Stimulated activated CD4-positive, alpha-beta T cell treated with anti-CD3 and anti-CD28 coated beads, Interleukin-1b, Interleukin-23, amount 100 ng/mL, for 24 hours (primary cell): ENCODE measurements around the gene CCL25.

Experiments
- DNase-seq, 4 experiments: peaks; one replicate each; pipeline ENCODE4 v3.0.0-alpha.2; 2020; ENCODE audit warnings: low read depth in 4 of 4, low spot score in 1 of 4

CCL25 gene

GRCh38 chr19:8044018-8044417, 8.5 kb upstream of the CCL25 start:
- DNase-seq, result no peak

- DNase-seq, result no peak
These were observed 6.5 kb upstream of the CCL25 start for GRCh38 chr19:8045872-8046568.

GRCh38 chr19:8046569-8047165, 5.9 kb upstream of the CCL25 start:
- no peak for DNase-seq

- DNase-seq, result peak; percentile 75 to 92 (median 88)
These were observed 2.1 kb upstream of the CCL25 start for GRCh38 chr19:8050274-8051096.

GRCh38 chr19:8054169-8054568, 1.6 kb downstream of the CCL25 start:
- no peak for DNase-seq

- DNase-seq, result no peak
These were observed 4.0 kb downstream of the CCL25 start for GRCh38 chr19:8056533-8056932.

- no peak for DNase-seq
These were observed 5.1 kb downstream of the CCL25 start for GRCh38 chr19:8057545-8058270.

GRCh38 chr19:8064911-8065874, 12.6 kb downstream of the CCL25 start:
- DNase-seq, result no peak

- DNase-seq, result no peak
These were observed 13.3 kb downstream of the CCL25 start for GRCh38 chr19:8065875-8066261.

- no peak for DNase-seq
These were observed 16.8 kb downstream of the CCL25 start for GRCh38 chr19:8069096-8069973.

GRCh38 chr19:8071912-8072311, 19.4 kb downstream of the CCL25 start:
- DNase-seq, result no peak

GRCh38 chr19:8074501-8074900, 21.9 kb downstream of the CCL25 start:
- DNase-seq, result no peak

- DNase-seq, result no peak
These were observed 22.9 kb downstream of the CCL25 start for GRCh38 chr19:8075158-8076074.

- DNase-seq, result no peak
These were observed 27.4 kb downstream of the CCL25 start for GRCh38 chr19:8079988-8080387.

GRCh38 chr19:8080832-8081231, 28.3 kb downstream of the CCL25 start:
- DNase-seq, result no peak

- DNase-seq, result no peak
These were observed 29.3 kb downstream of the CCL25 start for GRCh38 chr19:8081569-8082550.

- no peak for DNase-seq
These were observed 30.6 kb downstream of the CCL25 start for GRCh38 chr19:8083141-8083540.
